Loucy (cell line): ENCODE results near the gene CDKN1A.

ENCODE experiments used
- CTCF ChIP-seq: fragments of 200-600 bp; sonication (generic); conservative IDR thresholded peaks from 2 replicates; pipeline ENCODE4 v1.5.1; 2014; ENCODE audit warnings: mild to moderate bottlenecking, antibody characterized with exemption, low read length
- EZH2phosphoT487 ChIP-seq: fragments of 200-600 bp; IDR thresholded peaks from 2 replicates; pipeline ENCODE4 v1.6.1; 2018; ENCODE audit warnings: antibody characterized with exemption, mild to moderate bottlenecking, moderate library complexity, borderline replicate concordance

- TF ChIP-seq CTCF (no peak), EZH2phosphoT487 (no peak)
Measured at GRCh38 chr6:36655085-36655724, 23.3 kb upstream of the CDKN1A start.
